SJSA1 (cell line): ENCODE results near the gene KLHL36. TPM values are rescaled to one million over a fixed set of nuclear protein-coding genes. Genes with fewer than 3 reads are reported as not detected.
"Not testable (repeated sequence)": the region's sequence is repeated elsewhere in the genome, so short reads cannot be mapped to it uniquely, and the experiment has no call there.

ENCODE experiments used
- DNase-seq, 2 experiments: peaks; one replicate each; pipeline ENCODE4 v3.0.0-alpha.2; 2015 to 2020; ENCODE audit warnings: low spot score in 2 of 2, low read depth in 1 of 2
- H3K27ac ChIP-seq: fragments of 250-450 bp; sonication (Bioruptor Pico); 2 replicates; pipeline ENCODE4 v1.5.1; 2020; ENCODE audit warnings: mild to moderate bottlenecking, moderate library complexity
- H3K27me3 ChIP-seq: fragments of 250-450 bp; sonication (Bioruptor Pico); replicated peaks from 2 replicates; pipeline ENCODE4 v1.5.1; 2020; ENCODE audit warnings: mild to moderate bottlenecking, moderate library complexity
- H3K36me3 ChIP-seq: fragments of 250-450 bp; sonication (Bioruptor Pico); 2 replicates; pipeline ENCODE4 v1.5.1; 2020; ENCODE audit warnings: mild to moderate bottlenecking
- H3K4me1 ChIP-seq: fragments of 250-450 bp; sonication (Bioruptor Pico); replicated peaks from 2 replicates; pipeline ENCODE4 v1.6.1; 2021; ENCODE audit warnings: mild to moderate bottlenecking
- H3K4me3 ChIP-seq: fragments of 250-450 bp; sonication (Bioruptor Pico); 2 replicates; pipeline ENCODE4 v1.5.1; 2020; ENCODE audit warnings: mild to moderate bottlenecking
- H3K9me3 ChIP-seq: fragments of 250-450 bp; sonication (Bioruptor Pico); replicated peaks from 2 replicates; pipeline ENCODE4 v1.5.1; 2020; ENCODE audit warnings: mild to moderate bottlenecking
- total RNA-seq: library from RNA; depleted of rRNA; stranded (reverse); fragments of >200 nt; shearing (Covaris generic); gene quantifications from 2 replicates; pipeline ENCODE4 v1.2.3, GENCODE V29; 2014

The KLHL36 gene
- total RNA-seq, 1 experiment from 2014 or later, result 45.8 TPM

- Histone ChIP-seq H3K4me1 (peaks cover 9% of the 10 kb centered on the region), H3K9me3 (no peaks in the 10 kb centered on the region), H3K4me3 (no peak overlapping the region), H3K27ac (no peak overlapping the region), H3K36me3 (no peaks in the 10 kb centered on the region), H3K27me3 (no peaks in the 10 kb centered on the region)
- DNase-seq, result no peak
Observed at GRCh38 chr16:84625556-84625955, 22.8 kb upstream of the KLHL36 start.

GRCh38 chr16:84628226-84628731, 20.0 kb upstream of the KLHL36 start:
- no peak overlapping the region for H3K4me3 ChIP-seq
- H3K36me3 ChIP-seq, result no peaks in the 10 kb centered on the region
- H3K9me3 ChIP-seq, result no peaks in the 10 kb centered on the region
- no peak overlapping the region for H3K27ac ChIP-seq
- H3K27me3 ChIP-seq, result no peaks in the 10 kb centered on the region
- H3K4me1 ChIP-seq, result no peaks in the 10 kb centered on the region
- DNase-seq, result no peak

DNA sequence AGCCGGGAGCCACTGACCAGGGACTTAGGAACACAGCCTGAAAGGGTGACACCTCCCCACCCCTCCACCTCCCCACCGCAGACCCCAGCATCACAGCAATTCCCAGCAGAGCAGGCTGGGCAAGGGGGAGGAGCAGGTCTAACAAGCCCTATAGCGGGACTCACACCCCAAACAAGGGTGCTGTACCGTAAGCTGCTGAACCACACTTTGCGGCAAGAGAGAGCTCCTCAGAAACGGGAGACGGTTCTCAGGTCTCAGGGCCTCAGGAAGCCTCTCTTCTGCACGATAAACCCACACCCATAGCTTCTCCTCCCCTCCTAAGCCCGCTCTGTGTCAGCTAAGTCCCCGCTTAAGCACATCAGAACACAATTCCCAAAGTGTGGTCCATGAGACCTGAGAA, 18.7 kb upstream of the KLHL36 start:
- Histone ChIP-seq H3K27ac (no peak overlapping the region), H3K36me3 (no peaks in the 10 kb centered on the region), H3K4me3 (no peak overlapping the region), H3K9me3 (no peaks in the 10 kb centered on the region), H3K27me3 (no peaks in the 10 kb centered on the region), H3K4me1 (no peaks in the 10 kb centered on the region)
- DNase-seq, result no peak

GRCh38 chr16:84630009-84630408, 18.3 kb upstream of the KLHL36 start:
- H3K36me3 ChIP-seq, result no peaks in the 10 kb centered on the region
- no peak overlapping the region for H3K27ac ChIP-seq
- no peaks in the 10 kb centered on the region for H3K4me1 ChIP-seq
- H3K9me3 ChIP-seq, result no peaks in the 10 kb centered on the region
- no peaks in the 10 kb centered on the region for H3K27me3 ChIP-seq
- no peak overlapping the region for H3K4me3 ChIP-seq
- no peak for DNase-seq

- Histone ChIP-seq H3K4me3 (no peak overlapping the region), H3K4me1 (no peaks in the 10 kb centered on the region), H3K9me3 (no peaks in the 10 kb centered on the region), H3K27ac (no peak overlapping the region), H3K36me3 (no peaks in the 10 kb centered on the region), H3K27me3 (no peaks in the 10 kb centered on the region)
- no peak for DNase-seq
Observed at GRCh38 chr16:84630446-84631152, 17.7 kb upstream of the KLHL36 start.

GRCh38 chr16:84631153-84631466, 17.2 kb upstream of the KLHL36 start:
- no peaks in the 10 kb centered on the region for H3K36me3 ChIP-seq
- no peak overlapping the region for H3K4me3 ChIP-seq
- H3K27me3 ChIP-seq, result no peaks in the 10 kb centered on the region
- H3K9me3 ChIP-seq, result no peaks in the 10 kb centered on the region
- no peaks in the 10 kb centered on the region for H3K4me1 ChIP-seq
- DNase-seq, result no peak
- H3K27ac ChIP-seq, result no peak overlapping the region

GRCh38 chr16:84631886-84632285, 16.4 kb upstream of the KLHL36 start:
- H3K4me1 ChIP-seq, result no peaks in the 10 kb centered on the region

GRCh38 chr16:84632862-84633261, 15.4 kb upstream of the KLHL36 start:
- not testable (repeated sequence) for DNase-seq, H3K4me1 ChIP-seq, H3K27me3 ChIP-seq, H3K4me3 ChIP-seq, H3K36me3 ChIP-seq, H3K9me3 ChIP-seq, H3K27ac ChIP-seq

More at GRCh38 chr16:84631886-84632285, 16.4 kb upstream of the KLHL36 start:
- H3K27me3 ChIP-seq, result no peaks in the 10 kb centered on the region
- H3K4me3 ChIP-seq, result no peak overlapping the region
- no peak for DNase-seq
- no peak overlapping the region for H3K27ac ChIP-seq
- H3K9me3 ChIP-seq, result no peaks in the 10 kb centered on the region
- H3K36me3 ChIP-seq, result no peaks in the 10 kb centered on the region

DNA sequence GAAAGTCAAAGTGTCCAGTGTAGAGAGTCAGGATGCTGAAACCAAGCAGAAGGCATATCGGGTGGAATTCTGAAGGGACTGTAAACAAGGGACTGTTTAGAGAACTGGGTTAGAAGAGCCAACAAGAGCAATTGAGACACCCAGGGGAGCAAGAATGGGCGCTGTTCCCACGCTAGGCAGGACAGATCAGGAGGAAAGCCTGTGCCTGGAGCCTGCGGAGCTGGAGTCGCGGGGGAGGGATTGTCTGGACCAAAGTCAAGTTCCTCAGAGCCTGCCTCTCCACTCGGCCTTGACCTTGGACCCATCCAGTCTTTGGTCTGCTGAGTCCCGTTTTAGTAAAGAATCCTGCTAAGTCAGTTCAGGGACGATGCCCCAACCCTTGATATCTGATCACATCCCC, 14.7 kb upstream of the KLHL36 start:
- H3K27ac ChIP-seq, result no peak overlapping the region
- H3K9me3 ChIP-seq, result no peaks in the 10 kb centered on the region
- H3K36me3 ChIP-seq, result no peaks in the 10 kb centered on the region
- no peaks in the 10 kb centered on the region for H3K4me1 ChIP-seq
- no peaks in the 10 kb centered on the region for H3K27me3 ChIP-seq
- no peak for DNase-seq
- H3K4me3 ChIP-seq, result no peak overlapping the region

GRCh38 chr16:84635702-84636101, 12.6 kb upstream of the KLHL36 start:
- Histone ChIP-seq H3K9me3 (no peaks in the 10 kb centered on the region), H3K4me1 (no peaks in the 10 kb centered on the region; the same call in 1 of the 2 replicates), H3K36me3 (no peaks in the 10 kb centered on the region), H3K27me3 (no peaks in the 10 kb centered on the region), H3K27ac (no peak overlapping the region), H3K4me3 (no peak overlapping the region)
- no peak for DNase-seq

GRCh38 chr16:84637709-84638108, 10.6 kb upstream of the KLHL36 start:
- Histone ChIP-seq H3K27ac (no peak overlapping the region), H3K36me3 (no peaks in the 10 kb centered on the region), H3K9me3 (no peaks in the 10 kb centered on the region), H3K4me3 (no peak overlapping the region), H3K27me3 (no peaks in the 10 kb centered on the region), H3K4me1 (peaks cover 15% of the 10 kb centered on the region)
- DNase-seq, result no peak

GRCh38 chr16:84638231-84638806, 10.0 kb upstream of the KLHL36 start:
- Histone ChIP-seq H3K27ac (no peak overlapping the region), H3K36me3 (no peaks in the 10 kb centered on the region), H3K4me1 (peaks cover 21% of the 10 kb centered on the region), H3K9me3 (no peaks in the 10 kb centered on the region), H3K27me3 (no peaks in the 10 kb centered on the region), H3K4me3 (no peak overlapping the region)
- no peak for DNase-seq

DNA sequence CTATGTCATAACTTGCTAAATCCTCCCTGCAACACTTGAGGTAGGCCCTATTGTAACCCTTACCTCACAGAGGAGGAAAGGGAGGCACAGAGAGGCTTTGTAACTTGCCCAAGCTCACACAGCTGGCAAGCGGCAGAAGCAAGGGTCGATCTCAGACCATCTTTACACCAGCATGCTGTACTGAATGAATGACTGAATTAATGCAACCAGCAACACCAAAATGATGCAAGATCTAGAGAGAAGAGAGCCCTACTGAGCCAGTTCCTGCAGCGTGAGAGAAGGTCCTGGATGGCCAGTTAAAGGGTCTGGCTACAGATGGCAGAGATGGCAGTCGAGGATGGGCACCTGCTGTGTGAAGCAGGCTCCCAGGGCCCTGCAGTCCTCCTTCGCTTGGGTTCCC, 8.2 kb upstream of the KLHL36 start:
- Histone ChIP-seq H3K36me3 (no peaks in the 10 kb centered on the region), H3K27me3 (no peaks in the 10 kb centered on the region), H3K4me3 (no peak overlapping the region), H3K27ac (no peak overlapping the region), H3K9me3 (no peaks in the 10 kb centered on the region), H3K4me1 (peaks cover 33% of the 10 kb centered on the region)
- DNase-seq, result no peak

DNA sequence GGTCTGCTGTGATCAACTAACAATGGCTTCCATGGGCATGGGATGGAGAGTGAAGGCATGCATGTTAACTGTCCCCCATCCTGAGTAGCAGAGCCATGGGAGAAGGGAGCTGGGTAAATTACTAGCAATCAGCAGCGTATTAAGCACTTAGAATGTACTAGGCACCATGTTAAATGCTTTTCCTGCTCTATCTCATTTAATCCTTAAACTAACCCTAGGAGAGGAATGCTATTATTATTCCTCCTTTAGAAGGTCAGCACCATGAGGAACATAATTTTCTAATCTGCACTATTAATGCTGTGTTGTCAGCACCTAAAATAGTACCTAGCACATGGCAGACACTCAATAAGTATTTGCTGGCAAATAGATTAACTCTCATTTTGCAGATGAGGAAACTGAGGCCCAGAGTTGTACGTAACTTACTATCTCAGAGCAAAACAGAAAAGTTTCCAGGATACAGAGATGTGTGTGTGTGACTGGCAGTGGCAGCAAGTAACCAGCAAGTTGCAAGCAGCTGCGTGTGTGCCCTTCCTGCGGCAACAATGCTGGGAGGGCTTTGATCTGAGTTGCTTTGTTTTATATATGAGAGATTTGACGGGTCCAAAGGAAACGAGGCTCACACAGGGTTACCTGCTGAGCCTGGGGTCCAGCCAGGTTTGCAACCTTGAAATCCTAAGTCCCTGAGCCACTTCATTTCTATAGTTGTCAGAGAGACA, 6.5 kb upstream of the KLHL36 start:
- Histone ChIP-seq H3K27me3 (no peaks in the 10 kb centered on the region), H3K9me3 (no peaks in the 10 kb centered on the region), H3K36me3 (no peaks in the 10 kb centered on the region), H3K27ac (no peak overlapping the region), H3K4me1 (peaks cover 33% of the 10 kb centered on the region), H3K4me3 (no peak overlapping the region)
- DNase-seq, result no peak
